GM10266 (cell line): ENCODE data around the gene BCR.

Experiments
- DNase-seq: peaks from one replicate; pipeline ENCODE4 v3.0.0; 2012; ENCODE audit errors: extremely low spot score
- TF ChIP-seq, protein P1 (sequence below): IDR thresholded peaks from 2 replicates; pipeline ENCODE4 v1.5.1; 2012; ENCODE audit warnings: mild to moderate bottlenecking, low read depth; ENCODE audit not compliant: control insufficient read depth, insufficient read depth; ENCODE audit errors: missing control alignments

BCR gene

DNA sequence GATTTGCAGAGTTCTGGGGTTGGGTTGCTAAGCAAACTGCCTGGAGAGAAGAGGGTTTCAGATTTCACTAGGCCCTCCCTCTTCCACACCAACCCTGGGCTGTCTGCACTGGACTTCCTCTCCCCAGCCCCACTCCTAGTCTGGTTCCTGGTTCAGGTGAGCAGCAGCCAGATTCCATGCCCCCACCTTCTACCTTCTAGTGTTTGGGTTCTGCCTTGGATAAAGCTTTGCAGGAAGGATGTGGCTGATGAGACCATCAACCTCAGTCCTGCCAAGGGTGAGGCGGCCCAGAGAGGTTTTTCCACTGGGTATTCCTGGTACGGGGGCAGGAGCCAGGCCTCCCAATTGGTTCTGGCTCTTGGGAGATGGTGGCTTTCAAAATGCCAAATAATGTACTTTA is 68.3 kb downstream of the BCR start:
- DNase-seq: no peak
- TF ChIP-seq, protein P1, sequence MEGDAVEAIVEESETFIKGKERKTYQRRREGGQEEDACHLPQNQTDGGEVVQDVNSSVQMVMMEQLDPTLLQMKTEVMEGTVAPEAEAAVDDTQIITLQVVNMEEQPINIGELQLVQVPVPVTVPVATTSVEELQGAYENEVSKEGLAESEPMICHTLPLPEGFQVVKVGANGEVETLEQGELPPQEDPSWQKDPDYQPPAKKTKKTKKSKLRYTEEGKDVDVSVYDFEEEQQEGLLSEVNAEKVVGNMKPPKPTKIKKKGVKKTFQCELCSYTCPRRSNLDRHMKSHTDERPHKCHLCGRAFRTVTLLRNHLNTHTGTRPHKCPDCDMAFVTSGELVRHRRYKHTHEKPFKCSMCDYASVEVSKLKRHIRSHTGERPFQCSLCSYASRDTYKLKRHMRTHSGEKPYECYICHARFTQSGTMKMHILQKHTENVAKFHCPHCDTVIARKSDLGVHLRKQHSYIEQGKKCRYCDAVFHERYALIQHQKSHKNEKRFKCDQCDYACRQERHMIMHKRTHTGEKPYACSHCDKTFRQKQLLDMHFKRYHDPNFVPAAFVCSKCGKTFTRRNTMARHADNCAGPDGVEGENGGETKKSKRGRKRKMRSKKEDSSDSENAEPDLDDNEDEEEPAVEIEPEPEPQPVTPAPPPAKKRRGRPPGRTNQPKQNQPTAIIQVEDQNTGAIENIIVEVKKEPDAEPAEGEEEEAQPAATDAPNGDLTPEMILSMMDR: no peak

DNA sequence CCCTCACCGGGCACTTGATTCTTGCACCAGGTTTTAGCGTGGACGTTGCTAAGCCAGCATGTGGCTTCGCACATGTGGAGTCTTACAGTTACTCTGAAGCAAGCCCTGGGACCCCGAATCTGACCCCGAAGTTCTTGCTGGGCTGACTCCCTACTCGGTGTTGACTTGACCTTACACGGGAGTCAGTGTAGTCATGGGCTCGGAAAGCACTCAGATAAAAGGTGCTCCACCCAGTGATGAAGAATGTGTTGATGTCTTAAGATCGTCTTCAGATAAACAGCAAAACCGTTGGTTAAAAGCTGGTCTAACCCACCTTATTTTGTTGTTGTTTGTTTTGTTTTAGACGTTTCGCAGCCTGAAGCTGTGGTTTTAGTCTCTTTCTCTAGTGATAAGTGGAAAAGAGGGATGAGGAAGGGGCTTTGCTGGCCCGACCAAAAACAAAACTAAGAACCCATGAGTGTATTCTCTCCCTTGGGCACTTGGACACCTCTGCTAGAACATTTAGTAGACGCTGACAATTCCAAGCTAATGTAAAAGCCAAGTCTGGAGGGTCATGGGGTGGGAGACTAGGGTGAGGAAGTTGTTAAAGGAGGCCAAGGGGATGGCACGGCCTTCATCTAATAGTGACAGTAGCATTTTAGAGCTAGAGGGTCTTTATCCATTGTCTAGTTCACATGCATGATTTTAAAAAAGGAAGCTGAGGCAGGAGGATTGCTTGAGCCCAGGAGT is 69.9 kb downstream of the BCR start:
- TF ChIP-seq, protein P1: no peak
- no peak for DNase-seq

DNA sequence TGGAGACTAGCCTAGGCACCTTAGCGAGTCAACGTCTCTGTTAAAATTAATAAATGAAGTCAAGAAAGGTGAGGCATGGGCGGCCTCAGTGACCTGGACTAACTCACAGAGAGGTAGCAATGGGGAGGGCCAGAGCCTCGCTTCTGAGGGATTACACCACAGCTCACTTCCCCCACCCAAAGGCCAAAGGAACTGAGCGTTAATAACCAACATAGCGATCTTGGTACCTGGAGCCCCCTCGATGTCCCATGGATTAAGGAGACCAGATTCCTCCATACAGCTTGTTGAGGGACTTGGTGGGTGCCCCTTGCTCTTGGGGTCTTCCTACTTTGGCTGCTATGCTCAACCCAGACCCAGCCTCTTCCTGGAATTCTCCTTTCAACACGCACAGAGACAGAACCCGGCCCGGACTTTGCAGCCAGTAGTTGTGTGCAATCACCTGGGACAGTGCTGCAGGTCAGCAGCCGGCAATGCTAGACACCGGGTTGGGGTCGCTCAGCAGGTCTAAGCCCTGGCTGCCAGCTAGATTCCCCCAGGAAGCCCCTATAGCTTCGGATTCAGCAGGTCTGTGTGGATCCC is 70.6 kb downstream of the BCR start:
- no peak for DNase-seq
- TF ChIP-seq, protein P1: no peak

DNA sequence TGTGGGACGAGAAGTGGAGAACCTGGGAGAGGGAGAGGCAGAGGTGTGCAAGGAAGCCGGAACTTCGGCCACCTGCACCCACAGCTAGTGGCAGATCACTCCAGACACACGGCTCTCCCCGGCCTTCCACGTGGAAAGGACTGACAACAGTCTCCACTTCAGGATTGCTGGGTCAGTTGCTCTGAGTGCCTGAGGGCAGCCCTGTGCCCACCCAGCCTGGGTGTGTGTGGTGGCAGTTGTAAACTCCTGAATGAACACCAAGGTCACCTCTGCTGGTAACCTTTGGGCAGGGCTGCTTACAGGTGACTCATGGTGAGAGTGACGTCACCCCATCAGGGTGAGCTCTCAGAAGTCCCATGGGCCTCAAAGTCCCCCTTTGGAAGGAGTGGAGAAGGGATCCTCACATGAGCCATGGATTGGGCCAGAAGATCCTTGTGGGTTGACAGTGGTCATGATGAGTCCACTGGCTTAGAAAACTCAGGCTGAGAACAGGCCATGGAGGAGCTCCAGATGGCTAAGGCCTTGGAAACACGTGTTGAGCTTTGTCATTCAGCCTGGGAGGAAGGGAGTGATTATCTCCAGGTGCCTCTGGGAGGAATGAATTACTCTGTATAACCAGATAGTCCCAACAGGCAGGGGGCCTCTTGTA is 71.3 kb downstream of the BCR start:
- no peak for DNase-seq

DNA sequence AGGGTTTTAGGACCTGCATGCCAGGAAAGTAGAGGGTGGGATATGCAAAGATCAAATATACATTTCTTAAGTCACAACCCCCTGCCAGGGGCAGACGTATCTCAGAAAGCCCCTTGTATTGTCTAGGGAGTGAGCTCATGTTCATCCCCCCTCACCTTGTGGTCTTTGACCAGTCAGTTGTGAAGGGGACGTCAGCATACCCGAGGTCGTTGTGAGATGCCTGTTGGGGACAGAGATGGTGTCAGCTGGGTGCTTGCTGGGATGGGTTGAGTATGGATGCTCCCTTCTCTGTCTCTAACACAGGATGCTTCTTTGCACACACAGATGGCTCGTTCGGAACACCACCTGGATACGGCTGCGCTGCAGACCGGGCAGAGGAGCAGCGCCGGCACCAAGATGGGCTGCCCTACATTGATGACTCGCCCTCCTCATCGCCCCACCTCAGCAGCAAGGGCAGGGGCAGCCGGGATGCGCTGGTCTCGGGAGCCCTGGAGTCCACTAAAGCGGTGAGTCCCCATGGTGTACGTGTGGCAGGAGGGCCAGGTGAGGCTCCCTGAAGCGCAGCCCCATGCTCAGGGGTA is 73.3 kb downstream of the BCR start:
- TF ChIP-seq, protein P1: no peak
- no peak for DNase-seq

More for the DNA sequence above, 71.3 kb downstream of the BCR start:
- TF ChIP-seq, protein P1: no peak

DNA sequence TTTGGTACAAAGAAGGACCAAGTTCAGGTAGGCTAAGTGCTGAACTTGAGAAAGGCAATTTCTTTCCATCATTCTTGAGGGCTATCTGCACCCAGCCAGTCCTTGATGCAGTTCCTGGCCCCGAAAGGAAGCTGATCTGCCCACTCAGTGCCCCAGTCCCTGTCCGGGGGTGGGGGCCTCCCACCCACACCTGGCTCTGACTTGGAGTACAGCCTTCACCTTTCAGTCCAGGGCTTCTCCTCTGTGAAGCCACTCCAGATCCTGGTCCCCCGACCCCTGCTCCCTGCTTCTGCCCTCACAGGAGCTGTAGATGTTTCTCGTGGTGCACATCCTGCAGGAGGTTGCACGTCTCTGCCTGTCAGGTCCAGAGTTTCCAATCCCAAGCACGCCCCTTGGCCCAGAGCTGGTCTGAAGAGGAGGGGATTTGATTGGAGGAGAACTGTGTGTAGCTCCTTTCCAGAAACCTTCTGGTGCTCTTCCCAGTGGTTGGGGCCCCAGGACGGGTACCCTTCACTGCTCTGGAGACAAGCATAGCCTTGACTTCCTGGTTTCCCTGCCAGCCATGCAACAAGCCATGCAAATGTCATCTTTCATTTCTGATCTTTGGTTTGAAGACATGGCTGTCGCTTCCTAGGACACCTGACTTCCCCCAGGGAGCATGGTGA is 75.3 kb downstream of the BCR start:
- TF ChIP-seq, protein P1: no peak
- no peak for DNase-seq
